ENCODE data around the gene RAB11FIP4. TPM values are rescaled to one million over a fixed set of nuclear protein-coding genes. Genes with fewer than 3 reads are reported as not detected.

Gene RAB11FIP4
- total RNA-seq, 1 donor from 2014 or later: 21.2 TPM

DNA sequence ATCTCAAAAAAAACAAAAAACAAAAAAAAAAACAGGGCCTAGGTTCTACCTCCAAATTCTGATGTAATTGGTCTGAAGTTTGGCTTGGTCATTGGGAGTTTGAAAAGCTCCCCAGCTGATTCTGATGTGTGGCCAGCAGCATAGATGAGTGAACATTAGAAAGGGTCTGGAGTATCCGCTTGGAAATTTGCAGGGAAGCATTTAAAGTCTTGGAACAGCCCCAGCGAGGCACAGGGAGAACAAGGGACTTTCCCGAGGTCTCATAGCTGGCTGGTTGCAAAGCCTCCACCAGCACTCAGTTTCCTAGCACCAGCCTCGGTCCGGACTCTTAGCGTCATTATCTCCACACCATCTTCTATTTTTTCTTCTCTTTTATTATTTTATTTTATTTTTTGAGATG lies 70.8 kb downstream of the RAB11FIP4 start:
- H3K27me3 Mint-ChIP-seq (ENCODE audit: low read depth): peaks cover 7% of the 10 kb centered on the region
- no peak overlapping the region for H3K27ac Mint-ChIP-seq
- H3K4me1 Mint-ChIP-seq: peaks cover 4% of the 10 kb centered on the region
- no peak for DNase-seq (ENCODE audit: low spot score in 2 of 2, unreplicated experiment in 2 of 2)
- TF ChIP-seq CTCF (IDR thresholded peaks at IDR 0.05; ENCODE audit: unreplicated experiment): no peak
- no peaks in the 10 kb centered on the region for H3K36me3 Mint-ChIP-seq
- no peaks in the 10 kb centered on the region for H3K9me3 Mint-ChIP-seq
- no peak overlapping the region for H3K4me3 Mint-ChIP-seq

DNA sequence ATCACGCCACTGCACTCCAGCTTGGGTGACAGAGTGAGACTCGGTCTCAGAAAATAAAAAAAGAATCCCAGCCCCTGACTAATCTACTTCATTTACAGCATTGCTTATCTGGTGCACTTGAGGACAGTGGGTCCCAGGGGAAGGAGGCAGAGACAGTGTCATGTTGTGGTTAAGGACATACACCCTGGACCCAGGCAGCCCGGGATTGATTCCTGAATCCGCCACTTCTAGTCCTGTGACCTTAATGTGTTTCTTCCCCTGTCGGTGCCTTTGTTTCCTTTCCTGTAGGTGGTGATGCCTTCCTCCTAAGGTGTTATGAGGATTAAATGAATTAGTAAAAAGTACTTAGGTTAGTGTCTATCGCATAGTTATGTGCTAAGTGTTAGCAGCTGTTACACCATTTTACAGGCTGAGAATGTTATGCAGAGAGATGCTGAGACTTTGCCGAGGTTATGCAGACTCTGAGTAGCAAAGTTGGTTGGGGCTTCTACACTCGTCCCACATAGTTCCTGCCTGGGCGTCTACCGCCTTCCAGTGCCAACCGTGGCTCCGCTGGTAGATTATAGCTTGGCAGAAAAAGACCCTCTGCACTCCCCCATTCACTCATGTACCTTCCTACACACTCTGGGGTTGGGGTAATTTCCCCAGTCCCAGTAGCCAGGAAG lies 74.8 kb downstream of the RAB11FIP4 start:
- Mint-ChIP-seq H3K27ac (no peak overlapping the region), H3K27me3 (ENCODE audit: low read depth) (peaks cover 4% of the 10 kb centered on the region), H3K36me3 (no peaks in the 10 kb centered on the region), H3K4me1 (no peaks in the 10 kb centered on the region), H3K4me3 (no peak overlapping the region), H3K9me3 (no peaks in the 10 kb centered on the region)
- DNase-seq (ENCODE audit: low spot score in 2 of 2, unreplicated experiment in 2 of 2): no peak
- TF ChIP-seq CTCF (IDR thresholded peaks at IDR 0.05; ENCODE audit: unreplicated experiment): no peak

DNA sequence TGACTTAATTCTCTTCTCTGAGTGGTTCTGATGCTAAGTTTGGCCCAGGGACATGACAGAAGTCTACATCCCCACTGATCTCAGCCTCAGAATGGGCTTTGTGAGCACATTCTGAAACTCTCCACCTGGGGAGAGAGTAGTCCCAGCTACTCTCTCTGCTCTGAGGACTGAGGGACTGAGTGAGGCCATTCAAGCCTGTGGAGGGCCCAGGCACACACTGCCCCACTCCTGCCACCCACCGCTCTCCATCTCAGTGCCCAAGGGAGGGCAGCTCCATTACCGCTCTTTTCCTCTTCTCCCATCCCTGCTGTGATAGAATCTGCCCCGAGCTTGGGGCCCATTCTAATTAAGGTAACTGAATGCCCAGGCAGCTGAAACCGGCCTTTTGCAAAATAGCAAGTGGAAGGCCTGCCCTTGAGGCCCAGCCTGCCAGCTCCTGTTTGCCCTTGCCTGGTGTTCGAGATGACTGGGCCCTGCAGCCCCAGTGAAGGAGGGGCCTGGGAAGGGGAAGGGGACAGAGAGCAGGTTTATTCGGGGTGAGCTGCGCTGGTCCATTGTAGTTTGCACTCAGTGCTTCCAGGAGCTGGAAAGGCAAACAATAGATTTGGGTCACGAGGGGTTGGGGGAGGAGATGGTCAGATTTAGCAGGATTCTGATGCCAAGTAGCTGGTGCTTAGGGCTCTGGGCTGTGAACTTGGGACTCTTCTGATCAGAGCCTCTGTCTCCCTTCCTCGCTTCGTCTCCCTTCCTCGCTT lies 76.2 kb downstream of the RAB11FIP4 start:
- Mint-ChIP-seq H3K4me1 (no peaks in the 10 kb centered on the region), H3K4me3 (no peak overlapping the region), H3K9me3 (no peaks in the 10 kb centered on the region), H3K36me3 (no peaks in the 10 kb centered on the region), H3K27me3 (ENCODE audit: low read depth) (peaks cover 4% of the 10 kb centered on the region), H3K27ac (no peak overlapping the region)
- DNase-seq (ENCODE audit: low spot score in 2 of 2, unreplicated experiment in 2 of 2): no peak
- no peak for TF ChIP-seq CTCF (IDR thresholded peaks at IDR 0.05; ENCODE audit: unreplicated experiment)

DNA sequence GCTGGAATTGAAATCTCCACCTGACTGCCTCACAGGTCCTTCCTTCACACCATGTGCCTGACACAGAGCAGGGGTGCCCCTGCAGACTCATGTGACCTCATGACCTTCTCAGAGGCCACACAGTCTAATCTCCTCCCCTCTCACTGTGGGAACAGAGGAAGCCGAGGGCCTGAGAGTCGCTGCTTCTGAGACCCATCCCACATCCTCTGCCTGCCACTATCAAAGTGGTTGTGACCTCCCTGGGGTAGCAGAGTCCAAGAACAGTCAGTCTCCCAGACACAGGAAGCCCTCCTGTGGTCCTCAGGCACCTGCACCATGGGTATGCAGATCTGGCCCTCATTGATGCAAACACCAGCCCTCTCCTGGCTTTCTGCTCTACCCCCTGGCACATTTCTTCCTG lies 78.5 kb downstream of the RAB11FIP4 start:
- H3K36me3 Mint-ChIP-seq: no peaks in the 10 kb centered on the region
- no peaks in the 10 kb centered on the region for H3K4me1 Mint-ChIP-seq
- no peak overlapping the region for H3K4me3 Mint-ChIP-seq
- H3K27me3 Mint-ChIP-seq (ENCODE audit: low read depth): peaks cover 8% of the 10 kb centered on the region
- no peak for TF ChIP-seq CTCF (IDR thresholded peaks at IDR 0.05; ENCODE audit: unreplicated experiment)
- H3K27ac Mint-ChIP-seq: no peak overlapping the region
- DNase-seq (ENCODE audit: low spot score in 2 of 2, unreplicated experiment in 2 of 2): no peak
- H3K9me3 Mint-ChIP-seq: no peaks in the 10 kb centered on the region

GRCh38 chr17:31470592-31470991 lies 79.1 kb downstream of the RAB11FIP4 start:
- H3K27ac Mint-ChIP-seq: no peak overlapping the region
- no peaks in the 10 kb centered on the region for H3K9me3 Mint-ChIP-seq
- no peak for DNase-seq (ENCODE audit: low spot score in 2 of 2, unreplicated experiment in 2 of 2)
- H3K36me3 Mint-ChIP-seq: no peaks in the 10 kb centered on the region
- TF ChIP-seq CTCF (IDR thresholded peaks at IDR 0.05; ENCODE audit: unreplicated experiment): no peak
- peaks cover 10% of the 10 kb centered on the region for H3K27me3 Mint-ChIP-seq (ENCODE audit: low read depth)
- H3K4me3 Mint-ChIP-seq: no peak overlapping the region
- H3K4me1 Mint-ChIP-seq: no peaks in the 10 kb centered on the region
